NCI-H2107 treated with DMSO at 0.1 percent for 48 hours (cell line): ENCODE results near the gene MRPL50.

Experiments
- DNase-seq: peaks from one replicate; lab custom pipeline; 2025; ENCODE audit not compliant: unreplicated experiment; lab: John Stamatoyannopoulos, UW

The MRPL50 gene

DNA sequence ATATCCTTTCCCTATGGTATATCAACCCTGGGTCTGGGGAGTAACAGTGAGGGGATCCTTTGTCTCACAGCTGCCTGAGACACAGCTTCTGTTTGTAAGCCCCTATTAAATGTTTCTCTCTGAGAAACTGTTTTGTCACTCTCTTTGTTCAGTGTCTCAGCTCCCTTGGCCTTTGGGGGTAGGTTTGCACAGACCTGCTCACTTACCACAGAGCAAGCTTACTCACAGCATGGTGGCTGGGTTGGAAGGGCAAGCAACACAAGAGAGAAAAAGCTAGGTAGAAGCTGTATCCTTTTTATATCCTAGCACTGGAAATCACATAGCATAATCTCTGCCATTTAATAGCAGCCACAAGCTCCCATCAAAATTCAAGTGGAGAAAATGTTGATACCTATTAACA, 18.1 kb downstream of the MRPL50 start:
- DNase-seq: no peak

DNA sequence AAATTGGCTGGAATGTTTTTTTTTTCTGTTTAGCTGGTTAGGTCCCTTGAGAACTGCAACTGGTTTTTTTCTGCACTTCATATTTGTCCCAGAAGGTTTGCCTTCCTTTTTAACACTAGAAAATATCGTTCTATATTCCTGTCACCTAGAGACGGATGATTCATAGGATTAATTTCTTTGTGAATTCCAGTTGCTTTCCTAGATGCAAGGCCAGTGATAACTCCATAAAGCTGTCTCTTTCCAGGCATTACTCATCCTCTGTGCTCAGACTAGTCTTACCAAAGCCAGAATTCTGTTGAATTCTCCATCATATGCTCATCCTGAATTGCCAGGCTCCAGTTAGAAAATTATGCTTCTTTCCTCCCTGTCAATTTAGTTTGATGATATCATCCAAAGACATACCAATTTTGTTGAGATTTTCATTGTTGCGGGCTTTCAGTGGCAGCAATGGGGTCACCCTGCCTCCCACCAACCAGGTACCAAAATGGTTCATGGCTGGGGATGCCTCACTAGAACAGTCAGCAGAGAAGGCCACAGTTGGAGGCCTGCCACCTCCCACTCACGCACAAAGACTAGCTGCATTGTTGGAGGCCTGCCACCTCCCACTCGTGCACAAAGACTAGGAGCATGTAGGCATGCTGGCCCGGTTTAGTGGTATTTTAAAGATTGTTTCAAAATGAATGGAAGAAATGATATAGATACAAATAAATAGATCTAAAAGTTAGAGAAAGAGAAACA, 22.1 kb downstream of the MRPL50 start:
- no peak for DNase-seq

DNA sequence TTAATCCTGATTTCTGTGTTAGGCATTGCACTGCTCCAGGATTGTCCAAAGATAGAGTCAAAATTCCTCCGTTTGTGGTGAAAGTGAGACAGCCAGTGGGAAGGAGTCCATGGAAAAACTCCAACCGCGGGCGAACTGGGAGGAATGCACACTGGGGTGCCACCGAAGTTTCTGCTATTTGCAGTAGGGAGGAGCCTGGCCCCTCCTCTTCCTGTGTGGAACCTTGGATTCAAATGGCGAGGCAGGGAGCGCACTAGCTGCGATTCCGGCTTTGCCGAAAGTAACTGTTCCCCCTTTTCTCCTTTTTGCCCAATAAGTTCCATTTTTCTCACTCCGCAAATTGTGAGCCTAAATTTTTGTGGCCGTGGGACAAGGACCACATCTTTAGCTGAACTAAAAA, 22.9 kb downstream of the MRPL50 start:
- DNase-seq: no peak

DNA sequence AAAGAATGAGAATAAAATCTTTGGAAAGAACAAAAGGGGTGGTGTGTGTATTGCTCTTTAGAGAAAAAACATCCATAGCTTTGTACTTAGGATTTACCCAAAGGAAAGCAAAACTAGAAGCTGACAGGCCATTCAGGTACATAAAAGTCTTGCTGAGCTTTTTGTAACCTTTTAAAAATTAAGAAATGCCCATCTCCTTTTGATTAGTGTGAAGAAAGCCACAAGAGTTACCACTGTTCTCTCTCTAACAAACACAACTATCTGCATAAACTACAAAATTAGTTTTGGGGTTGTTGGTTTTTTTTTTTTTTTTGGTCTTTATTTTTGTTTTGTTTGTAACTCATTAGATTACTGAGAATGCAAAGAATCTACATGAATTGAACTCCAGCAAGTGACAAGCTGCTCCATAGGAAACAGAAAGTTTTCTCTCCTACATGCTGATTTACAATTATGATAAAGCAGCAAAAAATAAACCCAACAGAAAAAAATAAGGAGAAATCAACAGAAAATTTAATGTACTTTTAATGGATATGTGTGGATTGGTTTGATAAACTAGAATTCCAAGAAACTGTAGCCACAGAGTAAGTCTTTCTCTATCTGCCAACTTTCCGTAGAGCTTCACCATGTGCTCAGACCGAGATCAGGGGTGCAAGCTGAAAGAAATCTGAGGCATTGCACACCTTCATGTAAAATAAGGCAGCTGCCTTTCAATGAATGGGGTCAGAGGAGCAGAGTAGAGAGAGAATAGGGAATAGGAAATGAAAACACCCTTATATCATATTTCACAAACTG, 25.9 kb downstream of the MRPL50 start:
- peak; percentile 61 for DNase-seq

DNA sequence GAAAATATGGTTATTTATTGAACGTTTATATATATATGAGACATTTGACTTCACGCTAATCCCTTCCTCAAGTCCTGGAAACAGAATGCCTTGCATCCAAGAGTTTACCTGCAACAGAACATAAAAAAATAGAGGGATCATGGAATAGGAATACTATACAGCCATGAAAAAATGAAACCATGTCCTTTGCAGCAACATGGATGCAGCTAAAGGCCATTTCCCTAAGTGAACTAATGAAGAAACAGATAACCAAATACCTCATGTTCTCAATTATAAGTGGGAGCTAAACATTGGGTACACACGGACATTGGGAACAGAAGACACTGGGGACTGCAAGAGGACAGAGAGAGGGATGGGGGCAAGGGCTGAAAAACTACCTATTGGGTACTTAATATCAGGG, 26.6 kb downstream of the MRPL50 start:
- DNase-seq: no peak

DNA sequence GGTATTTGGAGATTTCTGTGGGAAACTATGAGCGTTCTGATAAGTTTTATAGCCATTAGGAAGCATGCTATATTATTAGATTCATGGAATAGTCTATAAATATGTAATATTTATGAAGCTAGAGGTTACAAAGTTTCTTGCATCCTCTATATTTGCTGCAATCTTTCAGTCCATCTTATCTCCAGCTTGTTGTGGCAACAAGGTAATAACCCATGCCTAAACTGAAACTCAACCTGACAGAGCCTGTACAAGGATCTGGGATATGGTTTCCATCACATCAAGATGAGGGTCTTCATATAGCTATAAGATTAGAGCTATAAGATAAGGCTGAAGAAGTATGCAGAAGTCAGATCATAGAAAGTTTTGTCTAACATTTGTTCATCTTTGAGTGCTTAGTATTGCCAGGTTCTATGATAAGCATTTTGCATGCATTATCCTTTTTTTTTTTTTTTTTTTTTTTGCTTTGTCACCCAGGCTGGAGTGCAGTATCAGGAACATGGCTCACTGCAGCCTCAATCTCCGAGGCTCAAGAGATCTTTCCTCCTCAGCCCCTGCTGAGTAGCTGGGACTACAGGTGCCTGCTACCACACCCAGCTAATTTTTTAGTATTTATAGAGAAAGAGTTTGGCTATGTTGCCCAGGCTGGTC, 28.4 kb downstream of the MRPL50 start:
- no peak for DNase-seq

DNA sequence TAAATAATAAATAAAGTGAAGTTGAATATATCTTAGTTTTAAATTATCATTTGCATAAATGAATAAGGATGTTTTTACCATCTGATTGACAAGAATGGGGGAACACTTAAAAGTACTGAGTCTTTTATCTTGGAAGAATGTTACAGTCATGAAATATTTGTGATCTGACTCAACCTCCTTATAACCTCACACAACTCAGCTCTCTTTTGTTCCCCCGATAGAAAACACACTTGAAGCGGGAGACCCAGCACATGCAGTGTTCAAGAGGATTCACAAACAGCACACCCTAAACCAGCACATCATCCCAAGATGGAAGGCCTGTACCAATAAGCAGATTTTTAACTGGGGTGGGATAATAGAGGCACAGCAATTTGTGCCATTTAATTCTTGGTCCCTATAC, 29.1 kb downstream of the MRPL50 start:
- no peak for DNase-seq

DNA sequence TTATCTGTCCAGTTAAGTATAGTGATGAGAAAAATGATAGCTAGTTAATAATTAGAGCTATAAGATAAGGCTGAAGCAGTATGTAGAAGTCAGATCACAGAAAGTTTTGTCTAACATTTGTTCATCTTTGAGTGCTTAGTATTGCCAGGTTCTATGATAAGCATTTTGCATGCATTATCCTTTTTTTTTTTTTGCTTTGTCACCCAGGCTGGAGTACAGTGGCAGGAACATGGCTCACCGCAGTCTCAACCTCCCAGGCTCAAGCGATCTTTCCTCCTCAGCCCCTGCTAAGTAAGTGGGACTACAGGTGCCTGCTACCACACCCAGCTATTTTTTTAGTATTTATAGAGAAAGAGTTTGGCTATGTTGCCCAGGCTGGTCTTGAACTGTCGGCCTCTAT, 31.1 kb downstream of the MRPL50 start:
- no peak for DNase-seq

DNA sequence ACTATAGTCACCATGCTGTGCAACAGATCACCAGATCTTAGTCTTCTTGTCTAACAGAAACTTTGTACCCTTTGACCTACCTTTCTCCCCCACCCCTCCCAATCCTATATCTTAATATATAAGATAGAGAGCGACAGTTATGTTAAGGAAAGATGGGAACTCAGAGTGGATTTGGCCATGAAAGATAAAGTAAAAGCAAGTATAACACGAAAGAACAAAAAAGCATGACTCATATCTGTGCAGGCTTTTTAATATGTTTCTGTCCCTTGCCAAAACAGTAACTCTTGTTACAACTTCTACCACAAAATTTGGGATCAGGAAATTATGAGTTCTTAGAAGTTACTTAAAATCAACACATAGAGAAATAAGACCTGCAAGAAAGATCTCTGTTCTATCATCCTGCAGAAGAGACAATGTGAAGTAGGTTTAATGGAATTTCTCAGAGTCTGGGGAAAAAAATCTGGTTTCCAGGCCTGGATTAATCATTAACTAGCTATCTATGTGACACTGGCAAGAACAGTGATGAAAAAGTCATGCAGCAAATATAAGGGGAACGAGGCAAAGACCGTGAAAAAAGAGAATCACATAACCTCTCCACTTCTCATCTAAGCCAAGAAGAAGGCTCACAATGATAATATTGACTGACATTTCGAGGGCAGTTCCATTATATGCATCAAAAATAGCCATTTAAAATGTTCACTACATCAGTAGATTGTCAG, 32.2 kb downstream of the MRPL50 start:
- no peak for DNase-seq

DNA sequence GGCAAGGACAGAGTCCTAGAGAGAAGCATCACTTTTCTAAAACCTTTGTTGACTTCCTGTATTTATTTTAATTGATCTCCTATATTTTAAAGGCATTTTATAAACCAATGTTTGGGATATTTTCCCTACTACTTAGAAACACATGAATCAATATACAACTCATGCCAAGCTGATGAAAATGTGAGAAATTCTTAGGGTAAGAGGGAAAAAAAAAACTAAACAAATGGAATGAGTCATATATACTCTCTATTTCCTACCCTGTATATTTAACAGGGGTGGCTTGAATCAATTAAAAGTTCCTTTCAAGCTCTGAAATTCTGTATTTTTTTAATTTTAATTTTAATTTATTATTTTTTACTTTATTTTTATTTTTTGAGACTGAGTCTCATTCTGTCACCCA, 33.2 kb downstream of the MRPL50 start:
- no peak for DNase-seq

DNA sequence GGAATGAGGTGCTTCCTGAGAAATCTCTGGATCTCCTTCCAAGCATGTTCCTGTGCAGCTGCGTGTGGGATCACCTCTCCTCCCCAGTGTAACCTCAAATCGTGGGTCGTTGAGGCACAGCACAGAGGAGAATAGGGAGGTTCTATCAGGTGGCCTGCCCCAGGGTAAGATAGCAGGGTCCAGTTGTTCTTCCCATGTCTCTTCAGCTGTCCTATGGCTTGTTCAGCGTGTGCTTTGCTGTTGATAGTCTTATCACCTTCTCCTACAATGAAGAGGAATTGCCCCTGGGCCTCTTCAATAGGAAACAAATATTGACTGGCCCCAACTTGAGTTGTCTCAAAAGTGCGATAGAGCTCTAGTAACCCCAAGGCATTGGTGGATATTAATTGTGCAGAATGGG, 36.0 kb downstream of the MRPL50 start:
- DNase-seq: no peak

DNA sequence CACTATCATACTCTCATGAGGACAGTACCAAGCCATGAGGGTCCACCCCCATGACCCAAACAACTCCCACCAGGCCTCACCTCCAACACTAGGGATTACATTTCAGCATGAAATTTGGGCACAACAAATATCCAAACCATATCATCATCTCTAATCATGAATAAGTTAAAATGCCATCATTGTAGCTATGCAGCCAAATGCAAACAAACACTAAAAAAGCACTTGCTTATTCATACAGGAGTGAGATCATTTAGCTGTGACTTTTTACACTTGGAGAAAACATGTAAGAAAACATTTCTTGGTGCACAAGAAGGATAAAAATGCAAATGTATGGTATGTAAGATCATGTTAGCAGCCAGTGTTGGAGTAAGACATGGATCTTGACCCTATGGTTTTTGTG, 37.8 kb downstream of the MRPL50 start:
- no peak for DNase-seq

DNA sequence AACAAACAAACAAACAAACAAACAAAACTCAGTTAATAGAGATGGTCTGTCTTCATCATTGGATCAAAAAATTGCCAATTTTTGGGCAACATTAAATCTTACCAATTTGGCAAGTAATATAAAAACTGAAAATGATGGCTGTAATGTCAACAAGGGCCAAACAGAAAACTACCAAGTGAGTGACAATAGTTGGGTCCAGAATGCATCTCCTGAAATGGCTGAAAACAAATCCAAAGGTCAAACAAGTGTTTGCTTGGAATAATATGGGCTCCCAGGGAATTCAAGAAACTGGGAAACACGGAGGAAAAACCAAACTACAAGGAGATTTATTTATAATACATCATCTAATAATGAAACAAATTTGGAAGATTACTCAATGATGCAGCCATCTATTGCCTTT, 38.7 kb downstream of the MRPL50 start:
- DNase-seq: no peak

DNA sequence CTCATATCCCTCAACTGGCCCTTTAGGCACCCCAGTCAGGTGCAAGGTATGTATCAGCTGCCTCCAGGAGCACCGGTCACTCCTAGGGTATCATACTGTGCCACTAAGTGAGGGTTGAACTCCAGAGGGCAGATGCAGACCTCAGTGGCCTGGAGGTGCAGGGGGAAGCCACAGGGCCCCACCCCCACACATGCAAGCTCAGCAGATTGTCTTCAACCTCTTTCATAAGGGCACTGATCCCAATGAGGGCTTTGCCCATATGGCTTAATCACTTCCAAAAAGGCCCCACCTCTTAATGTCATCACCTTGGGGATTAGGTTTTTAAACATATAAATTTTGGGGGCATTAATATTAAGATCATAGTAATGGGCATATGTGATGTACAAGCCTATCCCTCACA, 41.8 kb downstream of the MRPL50 start:
- no peak for DNase-seq

DNA sequence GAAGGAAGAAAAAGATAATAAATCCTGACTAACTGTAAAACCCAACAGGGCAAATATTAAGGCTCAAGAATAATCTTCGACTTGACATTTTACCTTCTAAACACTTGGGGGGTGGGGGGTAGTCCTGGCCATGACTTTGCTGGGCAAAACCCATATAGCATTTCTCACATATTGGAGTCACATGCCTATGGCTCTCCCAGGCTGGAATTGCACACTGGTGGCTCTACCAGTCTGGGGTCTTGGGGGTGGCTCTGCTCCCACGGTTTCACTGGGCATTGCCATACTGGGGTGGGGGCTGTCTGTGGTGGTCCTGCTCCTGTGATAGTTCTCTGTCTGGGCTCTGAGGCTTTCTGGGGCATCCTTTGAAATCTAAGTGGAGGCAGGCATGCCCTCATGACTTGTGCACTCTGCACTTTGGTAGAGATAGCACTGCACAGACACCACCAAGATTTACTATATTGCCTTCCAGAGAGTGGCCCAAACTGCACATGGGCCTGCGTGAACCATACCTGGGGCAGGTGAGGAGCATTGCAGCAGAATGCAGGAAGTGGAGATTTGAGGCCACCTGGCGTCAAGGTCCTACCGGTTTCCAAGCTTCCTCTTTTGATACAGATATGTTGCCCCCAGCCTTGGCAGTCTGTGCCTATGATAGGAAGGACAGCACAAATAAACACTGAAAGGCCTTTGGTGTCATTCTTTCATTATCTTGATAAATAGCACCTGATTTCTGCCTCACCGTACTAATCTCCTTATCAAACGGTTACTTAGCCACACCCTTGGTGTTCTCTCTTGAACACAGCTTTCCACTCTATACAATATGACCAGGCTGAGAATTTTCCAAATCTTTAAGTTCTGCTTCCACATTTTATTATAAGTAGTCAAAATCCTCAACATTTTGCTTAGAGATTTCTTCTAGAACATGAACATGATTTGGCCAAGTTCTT, 43.4 kb downstream of the MRPL50 start:
- no peak for DNase-seq

DNA sequence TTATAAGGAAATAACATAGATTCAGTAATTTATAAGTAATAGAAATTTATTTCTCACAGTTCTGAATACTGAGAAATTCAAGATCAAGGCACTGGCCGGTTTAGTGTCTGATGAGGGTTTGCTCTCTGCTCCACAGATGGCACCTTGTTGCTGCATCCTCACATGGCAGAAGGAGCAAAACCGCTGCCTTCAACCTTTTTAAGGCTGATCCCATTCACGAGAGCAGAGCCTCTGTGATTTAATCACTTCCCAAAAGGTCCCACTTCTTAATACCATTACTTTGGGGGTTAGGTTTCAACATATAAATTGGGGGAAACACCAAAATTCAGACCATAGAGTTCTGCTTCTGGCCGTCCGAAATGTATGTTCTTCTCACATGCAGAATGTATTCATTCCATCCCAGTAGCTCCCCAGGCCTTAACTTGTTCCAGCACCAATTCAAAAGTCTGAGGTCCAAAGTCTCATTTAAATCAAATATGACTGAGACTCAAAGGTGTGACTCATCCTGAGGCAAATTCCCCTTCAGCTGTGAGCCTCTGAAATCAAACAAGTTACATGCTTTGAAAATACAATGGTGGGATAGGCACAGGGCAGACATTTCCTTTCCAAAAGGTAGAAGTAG, 44.2 kb downstream of the MRPL50 start:
- DNase-seq: no peak

DNA sequence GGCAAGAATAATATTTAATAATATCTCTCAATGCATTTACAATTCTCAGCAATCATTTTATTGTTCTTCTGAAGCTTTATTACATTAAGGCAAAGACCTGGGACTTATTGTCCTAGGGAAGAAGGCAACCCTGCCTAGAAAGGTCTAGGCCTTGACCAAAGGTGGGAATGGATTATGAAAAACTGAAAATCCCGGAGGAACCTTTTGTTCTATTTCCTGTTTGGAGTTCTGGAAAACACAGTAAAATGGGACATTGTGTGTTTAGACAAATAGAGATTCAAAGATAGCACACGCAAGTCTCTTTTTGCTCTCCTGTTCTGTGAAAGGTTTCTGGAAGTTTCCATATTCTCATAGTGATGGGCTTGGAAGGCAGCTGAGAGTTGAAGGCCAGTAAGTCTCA, 44.7 kb downstream of the MRPL50 start:
- DNase-seq: no peak

DNA sequence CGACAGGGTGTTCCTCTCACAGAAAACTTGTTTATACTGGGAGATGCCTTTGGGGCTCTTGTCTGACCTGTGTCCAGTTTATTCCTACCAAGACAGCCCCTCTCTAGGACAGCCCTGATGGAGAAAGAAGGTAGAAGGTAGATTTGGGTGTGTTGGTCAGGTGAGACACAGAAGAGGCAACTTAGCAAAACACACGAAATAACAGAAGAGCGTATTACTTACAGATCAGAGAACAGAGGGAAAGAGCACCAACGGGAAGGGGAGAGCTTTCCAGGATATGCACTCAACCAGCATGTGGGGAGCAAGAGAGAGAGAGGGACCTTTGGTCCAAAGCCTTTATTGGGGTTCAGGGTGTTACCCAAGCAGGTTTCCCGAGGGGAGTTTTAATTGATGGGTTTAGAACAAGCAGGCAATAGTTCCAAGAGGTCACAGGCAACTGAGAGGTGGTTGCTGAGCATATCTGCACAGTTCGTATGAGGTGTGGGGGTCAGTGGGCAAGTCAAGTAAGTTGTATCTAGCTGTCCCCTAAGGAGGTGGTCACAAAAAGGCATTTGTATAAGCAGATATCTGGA, 45.4 kb downstream of the MRPL50 start:
- no peak for DNase-seq

DNA sequence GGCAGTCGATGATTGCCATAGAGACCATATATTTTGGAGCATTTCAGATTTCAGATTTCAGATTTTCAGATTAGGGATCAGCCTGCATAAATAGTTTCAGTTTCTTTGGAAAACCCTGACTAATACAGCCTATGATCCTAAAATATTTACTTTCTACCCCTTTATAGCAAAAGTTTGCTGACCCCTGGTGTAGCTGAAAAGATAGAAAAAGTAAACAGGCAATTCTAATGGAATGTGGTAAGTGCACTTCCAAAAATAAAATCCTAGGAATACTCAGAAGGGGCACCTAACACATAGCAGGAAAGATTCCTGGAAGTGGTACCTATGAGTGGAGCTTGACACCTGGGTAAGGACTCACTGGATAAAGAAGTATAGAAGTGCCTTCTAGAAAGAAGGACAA, 48.1 kb downstream of the MRPL50 start:
- no peak for DNase-seq

DNA sequence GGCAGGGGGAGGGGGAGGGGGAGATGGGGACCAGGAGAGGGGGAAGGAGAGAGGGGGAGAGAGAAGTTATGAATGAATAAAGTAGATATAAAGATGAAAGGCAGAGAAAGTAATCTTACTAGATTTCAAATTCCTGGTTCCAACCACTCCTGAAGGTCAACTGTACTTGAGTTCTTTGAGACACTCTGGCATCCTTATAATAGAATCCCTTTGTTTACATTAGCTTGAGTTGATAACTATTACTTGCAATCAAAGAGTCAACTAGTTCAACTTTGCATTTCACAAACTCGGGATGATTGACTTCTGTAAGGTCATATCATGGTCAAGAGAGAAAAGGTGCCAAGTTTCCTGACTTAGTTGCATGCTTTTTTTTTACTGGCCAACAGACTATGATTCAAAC, 55.8 kb downstream of the MRPL50 start:
- no peak for DNase-seq
